B cell (primary cell): ENCODE measurements around the gene SPDYE18.
"Not testable (repeated sequence)": the region's sequence is repeated elsewhere in the genome, so short reads cannot be mapped to it uniquely, and the experiment has no call there.

Source experiments
- EZH2 ChIP-seq: IDR thresholded peaks from 2 replicates; pipeline ENCODE4 v1.6.1; 2012; ENCODE audit warnings: borderline replicate concordance, low read depth, mild to moderate bottlenecking, moderate library complexity, low read length; ENCODE audit not compliant: insufficient read depth, poor library complexity, severe bottlenecking
- TF ChIP-seq, protein P1 (sequence below): fragments of 200-600 bp; IDR thresholded peaks from one replicate; pipeline ENCODE4 v1.8.0; 2022; ENCODE audit warnings: antibody characterized with exemption, mild to moderate bottlenecking

DNA sequence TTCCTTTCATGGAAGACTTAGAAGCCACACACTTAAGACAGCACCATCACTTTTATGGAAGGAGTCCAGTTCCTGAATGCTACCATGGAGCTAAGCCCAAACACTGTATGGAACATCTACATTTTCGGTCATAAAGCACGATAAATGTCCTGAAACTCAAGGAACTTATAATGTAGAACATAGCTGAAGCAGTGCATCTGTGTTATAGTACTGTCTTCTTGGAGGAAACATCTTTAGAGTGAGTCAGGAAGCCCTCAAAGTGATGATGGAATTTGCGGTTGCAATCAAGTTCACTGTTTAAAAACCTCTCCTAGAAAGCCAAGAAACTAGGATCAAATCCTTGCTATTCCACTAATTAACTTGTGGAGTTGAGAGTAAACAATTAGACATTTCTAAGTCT lies 43.5 kb upstream of the SPDYE18 start:
- TF ChIP-seq, protein P1, sequence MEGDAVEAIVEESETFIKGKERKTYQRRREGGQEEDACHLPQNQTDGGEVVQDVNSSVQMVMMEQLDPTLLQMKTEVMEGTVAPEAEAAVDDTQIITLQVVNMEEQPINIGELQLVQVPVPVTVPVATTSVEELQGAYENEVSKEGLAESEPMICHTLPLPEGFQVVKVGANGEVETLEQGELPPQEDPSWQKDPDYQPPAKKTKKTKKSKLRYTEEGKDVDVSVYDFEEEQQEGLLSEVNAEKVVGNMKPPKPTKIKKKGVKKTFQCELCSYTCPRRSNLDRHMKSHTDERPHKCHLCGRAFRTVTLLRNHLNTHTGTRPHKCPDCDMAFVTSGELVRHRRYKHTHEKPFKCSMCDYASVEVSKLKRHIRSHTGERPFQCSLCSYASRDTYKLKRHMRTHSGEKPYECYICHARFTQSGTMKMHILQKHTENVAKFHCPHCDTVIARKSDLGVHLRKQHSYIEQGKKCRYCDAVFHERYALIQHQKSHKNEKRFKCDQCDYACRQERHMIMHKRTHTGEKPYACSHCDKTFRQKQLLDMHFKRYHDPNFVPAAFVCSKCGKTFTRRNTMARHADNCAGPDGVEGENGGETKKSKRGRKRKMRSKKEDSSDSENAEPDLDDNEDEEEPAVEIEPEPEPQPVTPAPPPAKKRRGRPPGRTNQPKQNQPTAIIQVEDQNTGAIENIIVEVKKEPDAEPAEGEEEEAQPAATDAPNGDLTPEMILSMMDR: not testable (repeated sequence)
- TF ChIP-seq EZH2: not testable (repeated sequence)
